Mammary epithelial cell (primary cell): ENCODE data around the gene HDGF.

ENCODE experiments used
- EZH2 ChIP-seq: IDR thresholded peaks from 2 replicates; pipeline ENCODE4 v1.6.1; 2012; ENCODE audit warnings: low read length, inconsistent platforms, borderline replicate concordance
- TF ChIP-seq, protein P1 (sequence below), 2 donors: IDR thresholded peaks in 1 of 2; conservative IDR thresholded peaks in 1 of 2; 2 replicates each; pipeline ENCODE4 v1.5.1; 2011 to 2012; ENCODE audit warnings: inconsistent platforms in 2 of 2, low read length in 2 of 2, mild to moderate bottlenecking in 2 of 2, control low read depth in 1 of 2, low read depth in 1 of 2; ENCODE audit not compliant: insufficient read depth in 1 of 2; ENCODE audit errors: extremely low read depth in 1 of 2

DNA sequence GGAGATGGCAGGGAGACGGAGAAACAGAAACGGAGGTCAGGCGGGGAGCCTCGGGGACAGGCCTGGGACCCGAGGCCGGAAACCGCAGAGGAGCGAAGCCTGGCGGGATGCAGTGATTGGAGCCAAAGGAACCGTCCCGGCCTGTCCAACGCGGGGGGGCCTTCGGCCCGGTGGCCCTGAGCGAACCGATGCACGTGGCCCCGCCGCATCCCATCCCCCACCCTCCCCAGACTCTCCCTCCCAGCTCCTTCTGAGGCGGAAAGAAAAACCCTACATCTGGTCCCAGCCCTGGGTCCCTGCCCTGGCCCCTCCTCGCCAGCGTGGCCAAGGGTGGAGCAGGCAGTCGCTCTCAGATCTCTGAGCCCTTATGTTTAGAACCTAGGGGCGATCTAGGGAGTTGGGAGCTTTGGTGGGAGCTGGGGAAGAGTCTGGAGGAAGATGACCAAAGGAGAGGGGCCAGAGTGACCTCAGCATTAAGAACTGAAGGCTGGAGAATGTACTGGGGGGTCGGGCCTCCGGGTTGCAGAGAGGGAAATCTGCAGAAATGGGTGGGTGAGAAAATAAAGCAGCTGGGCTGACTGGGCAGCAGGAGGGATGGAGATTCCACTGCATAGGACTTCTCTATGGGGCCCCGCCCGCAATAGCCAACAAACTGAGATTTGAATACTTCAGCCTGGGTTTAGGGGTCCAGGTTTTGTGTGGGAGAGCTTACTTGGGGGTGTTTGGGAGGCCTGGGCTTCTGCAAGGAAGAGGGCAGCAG lies 44.6 kb downstream of the HDGF start:
- TF ChIP-seq, protein P1, sequence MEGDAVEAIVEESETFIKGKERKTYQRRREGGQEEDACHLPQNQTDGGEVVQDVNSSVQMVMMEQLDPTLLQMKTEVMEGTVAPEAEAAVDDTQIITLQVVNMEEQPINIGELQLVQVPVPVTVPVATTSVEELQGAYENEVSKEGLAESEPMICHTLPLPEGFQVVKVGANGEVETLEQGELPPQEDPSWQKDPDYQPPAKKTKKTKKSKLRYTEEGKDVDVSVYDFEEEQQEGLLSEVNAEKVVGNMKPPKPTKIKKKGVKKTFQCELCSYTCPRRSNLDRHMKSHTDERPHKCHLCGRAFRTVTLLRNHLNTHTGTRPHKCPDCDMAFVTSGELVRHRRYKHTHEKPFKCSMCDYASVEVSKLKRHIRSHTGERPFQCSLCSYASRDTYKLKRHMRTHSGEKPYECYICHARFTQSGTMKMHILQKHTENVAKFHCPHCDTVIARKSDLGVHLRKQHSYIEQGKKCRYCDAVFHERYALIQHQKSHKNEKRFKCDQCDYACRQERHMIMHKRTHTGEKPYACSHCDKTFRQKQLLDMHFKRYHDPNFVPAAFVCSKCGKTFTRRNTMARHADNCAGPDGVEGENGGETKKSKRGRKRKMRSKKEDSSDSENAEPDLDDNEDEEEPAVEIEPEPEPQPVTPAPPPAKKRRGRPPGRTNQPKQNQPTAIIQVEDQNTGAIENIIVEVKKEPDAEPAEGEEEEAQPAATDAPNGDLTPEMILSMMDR (conservative IDR thresholded peaks at IDR 0.05 in 1 of 2, IDR thresholded peaks at IDR 0.05 in 1 of 2; ENCODE audit: extremely low read depth in 1 of 2, insufficient read depth in 1 of 2, low read depth in 1 of 2, low read length in 2 of 2): no peak
- no peak for TF ChIP-seq EZH2
